SK-N-SH (cell line): ENCODE measurements around the gene DHX15. TPM values are rescaled to one million over a fixed set of nuclear protein-coding genes. Genes with fewer than 3 reads are reported as not detected.

Experiments used
- CTCF ChIA-PET: fragments of 300-600, 350-600 bp; formaldehyde crosslinking; extraction: SDS; loops from one replicate; lab custom pipeline; 2021; lab: Yijun Ruan, JAX
- POLR2A ChIA-PET: fragments of 350-600 bp; sonication (Branson Sonifier 250); formaldehyde crosslinking; extraction: SDS; loops from one replicate; lab custom pipeline; 2020; ENCODE audit warnings: antibody characterized with exemption, inconsistent platforms; lab: Yijun Ruan, JAX
- DNase-seq: peaks from one replicate; pipeline ENCODE4 v3.0.0; 2012
- H2AFZ ChIP-seq: fragments of 200-600 bp; sonication (generic); 2 replicates; pipeline ENCODE4 v1.8.1; 2016; ENCODE audit warnings: antibody characterized with exemption, mild to moderate bottlenecking, low read depth
- H3F3A ChIP-seq: fragments of 200-600 bp; sonication (generic); replicated peaks from 2 replicates; pipeline ENCODE3; 2016; ENCODE audit warnings: antibody characterized with exemption, mild to moderate bottlenecking; ENCODE audit not compliant: insufficient read depth
- H3K27ac ChIP-seq, 2 experiments: fragments of 200-500 bp in 1 of 2; fragments of 200-600 bp in 1 of 2; sonication (Bioruptor generic) in 1 of 2; sonication (generic), shearing (Covaris generic) in 1 of 2; 2 replicates each; pipeline versions ENCODE4 v1.5.1 to v1.6.1; 2014 to 2016; ENCODE audit warnings: low read depth in 2 of 2, inconsistent platforms in 1 of 2, low read length in 1 of 2, mild to moderate bottlenecking in 1 of 2, mixed read lengths in 1 of 2
- H3K27me3 ChIP-seq: fragments of 200-600 bp; sonication (generic), shearing (Covaris generic); 2 replicates; pipeline ENCODE4 v1.6.1; 2016; ENCODE audit warnings: mixed run types; ENCODE audit not compliant: insufficient read depth
- H3K36me3 ChIP-seq, 2 experiments: fragments of 200-500 bp in 1 of 2; fragments of 200-600 bp in 1 of 2; sonication (Bioruptor generic) in 1 of 2; sonication (generic) in 1 of 2; replicated peaks in 1 of 2; 2 replicates each; pipeline versions ENCODE3 to v1.5.1; 2014 to 2016; ENCODE audit warnings: low read length in 1 of 2, mild to moderate bottlenecking in 1 of 2; ENCODE audit not compliant: insufficient read depth in 2 of 2, control insufficient read depth in 1 of 2
- H3K4me1 ChIP-seq, 2 experiments: fragments of 200-500 bp in 1 of 2; fragments of 200-600 bp in 1 of 2; sonication (Bioruptor generic) in 1 of 2; sonication (generic), shearing (Covaris generic) in 1 of 2; 2 replicates each; pipeline versions ENCODE4 v1.5.1 to v1.6.1; 2014 to 2016; ENCODE audit warnings: low read depth in 1 of 2, low read length in 1 of 2, mixed run types in 1 of 2; ENCODE audit not compliant: insufficient read depth in 2 of 2, control insufficient read depth in 1 of 2
- H3K4me2 ChIP-seq: fragments of 200-600 bp; sonication (generic), shearing (Covaris generic); 2 replicates; pipeline ENCODE4 v1.6.1; 2017; ENCODE audit warnings: mixed run types
- H3K4me3 ChIP-seq, 2 experiments: fragments of 200-500 bp in 1 of 2; fragments of 200-600 bp in 1 of 2; sonication (Bioruptor generic) in 1 of 2; sonication (generic), shearing (Covaris generic) in 1 of 2; 2 replicates each; pipeline versions ENCODE4 v1.5.1 to v1.8.1; 2014 to 2016; ENCODE audit warnings: low read depth in 2 of 2, inconsistent platforms in 1 of 2, low read length in 1 of 2, mild to moderate bottlenecking in 1 of 2, mixed read lengths in 1 of 2, moderate library complexity in 1 of 2
- H3K79me2 ChIP-seq: fragments of 200-600 bp; sonication (generic); 2 replicates; pipeline ENCODE4 v1.8.1; 2017; ENCODE audit warnings: mild to moderate bottlenecking; ENCODE audit not compliant: insufficient read depth
- H3K9ac ChIP-seq: fragments of 200-600 bp; sonication (generic); 2 replicates; pipeline ENCODE4 v1.6.1; 2017; ENCODE audit warnings: mixed run types
- H3K9me2 ChIP-seq: fragments of 200-600 bp; sonication (generic); 2 replicates; pipeline ENCODE4 v1.6.1; 2017; ENCODE audit warnings: mixed run types
- H3K9me3 ChIP-seq: fragments of 200-600 bp; sonication (generic); 2 replicates; pipeline ENCODE4 v1.6.1; 2017; ENCODE audit warnings: mixed run types, mild to moderate bottlenecking, moderate library complexity
- H4K20me1 ChIP-seq: fragments of 200-600 bp; sonication (generic); 2 replicates; pipeline ENCODE4 v1.6.1; 2017; ENCODE audit warnings: mild to moderate bottlenecking, mixed run types; ENCODE audit not compliant: insufficient read depth
- CTCF ChIP-seq: fragments of 200-600 bp; sonication (generic); IDR thresholded peaks from 2 replicates; pipeline ENCODE4 v1.6.1; 2017; ENCODE audit warnings: antibody characterized with exemption, mild to moderate bottlenecking, moderate library complexity
- ELF1 ChIP-seq: IDR thresholded peaks from 2 replicates; pipeline ENCODE4 v1.4.0; 2012
- EP300 ChIP-seq, 2 experiments: IDR thresholded peaks; 2 replicates each; pipeline versions ENCODE4 v1.4.0 to v1.6.1; 2012; ENCODE audit warnings: borderline replicate concordance in 1 of 2, low read depth in 1 of 2, low read length in 1 of 2
- FOSL2 ChIP-seq: IDR thresholded peaks from 2 replicates; pipeline ENCODE4 v1.4.0; 2012; ENCODE audit warnings: low read depth, mild to moderate bottlenecking, moderate library complexity, borderline replicate concordance
- FOXJ3 ChIP-seq: sonication (generic); formaldehyde crosslinking; IDR thresholded peaks from 2 replicates; pipeline ENCODE4 v1.5.1; 2020; ENCODE audit warnings: mild to moderate bottlenecking, missing genetic modification reagents
- MEF2A ChIP-seq: IDR thresholded peaks from 2 replicates; pipeline ENCODE4 v1.4.0; 2012; ENCODE audit warnings: low read depth, borderline replicate concordance
- NRF1 ChIP-seq: IDR thresholded peaks from 2 replicates; pipeline ENCODE4 v1.6.1; 2012; ENCODE audit warnings: low read depth, mild to moderate bottlenecking, low read length
- RCOR1 ChIP-seq: fragments of 150-350 bp; IDR thresholded peaks from 2 replicates; pipeline ENCODE4 v1.6.1; 2017; ENCODE audit warnings: antibody characterized with exemption, low read length
- REST ChIP-seq: IDR thresholded peaks from 2 replicates; pipeline ENCODE4 v1.6.1; 2012; ENCODE audit warnings: mild to moderate bottlenecking, low read depth, low read length, moderate library complexity
- RFX5 ChIP-seq: IDR thresholded peaks from 2 replicates; pipeline ENCODE4 v1.6.1; 2012; ENCODE audit warnings: mild to moderate bottlenecking, improper control_type of control experiment, low read length
- TAF1 ChIP-seq: IDR thresholded peaks from 2 replicates; pipeline ENCODE4 v1.6.1; 2012; ENCODE audit warnings: low read depth, mild to moderate bottlenecking, low read length, moderate library complexity, borderline replicate concordance
- USF1 ChIP-seq: IDR thresholded peaks from 2 replicates; pipeline ENCODE4 v1.4.0; 2012; ENCODE audit warnings: low read depth, borderline replicate concordance
- WGBS: methylation state at CpG from one replicate; pipeline ENCODE4 v1.1.6; 2017; ENCODE audit warnings: low lambda C conversion rate; 5-methylcytosine and 5-hydroxymethylcytosine counted together
- polyA plus RNA-seq, 3 experiments: library from polyadenylated mRNA; depleted of rRNA; stranded (reverse); fragments of >200 nt; gene quantifications; 2 replicates each; pipeline ENCODE4 v1.2.3, GENCODE V29; 2012

DHX15 gene
- polyA plus RNA-seq, 1 of the 3 experiments (the other 2 are of a cell fraction), result 63.3 TPM

GRCh38 chr4:24564488-24564887, 19.9 kb downstream of the DHX15 start:
- no peaks in the 10 kb centered on the region for H3K9me2 ChIP-seq
- H3K9ac ChIP-seq, result no peak overlapping the region
- POLR2A ChIA-PET, result no interaction called here

More at GRCh38 chr4:24564488-24564887, 19.9 kb downstream of the DHX15 start:
- H3K4me2 ChIP-seq, result no peak overlapping the region
- CTCF ChIA-PET, result interaction anchor here (1.1 kb wide), 1 partner anchor 13 kb away, joined by 3 read pairs; no protein-coding TSS in a partner anchor
- H3K4me3 ChIP-seq, result no peak overlapping the region
- peaks cover 0 to 10% of the 10 kb centered on the region in 2 experiments; a peak in 2 of 4 replicates for H3K4me1 ChIP-seq
- H3K36me3 ChIP-seq, result peaks cover 38 to 50% of the 10 kb centered on the region in 2 experiments
- peaks cover 99% of the 10 kb centered on the region for H4K20me1 ChIP-seq
- no peak for DNase-seq
- peaks cover 31% of the 10 kb centered on the region for H3F3A ChIP-seq
- no peak overlapping the region for H2AFZ ChIP-seq
- peak overlapping the region in 1 of 2 experiments; percentile 9; a peak in 1 of 4 replicates for H3K27ac ChIP-seq
- H3K27me3 ChIP-seq, result no peaks in the 10 kb centered on the region
- peaks cover 100% of the 10 kb centered on the region for H3K79me2 ChIP-seq
- WGBS, result 95% methylated on average over 2 of the region's 2 CpGs
- no peak for TF ChIP-seq RFX5
- no peak for TF ChIP-seq EP300 (IDR thresholded peaks at IDR 0.05; ENCODE audit: borderline replicate concordance in 1 of 2, low read depth in 1 of 2, low read length in 1 of 2)
- TF ChIP-seq FOSL2, result no peak
- no peak for TF ChIP-seq CTCF
- no peak for TF ChIP-seq MEF2A
- TF ChIP-seq USF1, result no peak
- no peak for TF ChIP-seq RCOR1
- TF ChIP-seq REST, result no peak
- TF ChIP-seq FOXJ3 (CRISPR knock-in tag), result no peak
- no peak for TF ChIP-seq ELF1
- TF ChIP-seq TAF1, result no peak
- TF ChIP-seq NRF1, result no peak
- H3K9me3 ChIP-seq, result no peaks in the 10 kb centered on the region
